Neural crest cell (in vitro differentiated cells): ENCODE data around the gene FKBP1A. TPM values are rescaled to one million over a fixed set of nuclear protein-coding genes. Genes with fewer than 3 reads are reported as not detected.

Experiments used
- DNase-seq: peaks from one replicate; pipeline ENCODE4 v3.0.0; 2021; ENCODE audit warnings: low read depth, mixed read lengths, low spot score
- H3K27ac Mint-ChIP-seq: one replicate; pipeline ENCODE4 v1.8.0; 2021; ENCODE audit warnings: mild to moderate bottlenecking, mixed read lengths; ENCODE audit not compliant: unreplicated experiment
- H3K27me3 Mint-ChIP-seq: 2 replicates; pipeline ENCODE4 v1.8.0; 2021; ENCODE audit warnings: low read depth, mild to moderate bottlenecking, mixed read lengths
- H3K36me3 Mint-ChIP-seq: 2 replicates; pipeline ENCODE4 v1.8.0; 2021; ENCODE audit warnings: low read depth, mild to moderate bottlenecking, mixed read lengths
- H3K4me1 Mint-ChIP-seq: 2 replicates; pipeline ENCODE4 v1.8.0; 2021; ENCODE audit warnings: mixed read lengths
- H3K4me3 Mint-ChIP-seq: one replicate; pipeline ENCODE4 v1.8.0; 2021; ENCODE audit warnings: mild to moderate bottlenecking, mixed read lengths
- H3K9me3 Mint-ChIP-seq: 2 replicates; pipeline ENCODE4 v1.8.0; 2021; ENCODE audit warnings: mixed read lengths
- CTCF ChIP-seq: fragments of 200-600 bp; sonication (generic); conservative IDR thresholded peaks from 2 replicates; pipeline ENCODE4 v1.5.0; 2021; ENCODE audit warnings: antibody characterized with exemption, mild to moderate bottlenecking
- total RNA-seq: library from RNA; stranded (reverse); gene quantifications from 2 replicates; pipeline ENCODE4 v1.2.1, GENCODE V29; 2021

Gene FKBP1A
- total RNA-seq, 1 donor from 2014 or later = 176 TPM

- H3K4me1 Mint-ChIP-seq = peaks cover 21% of the 10 kb centered on the region
- TF ChIP-seq CTCF = no peak
- DNase-seq = no peak
- peaks cover 22% of the 10 kb centered on the region for H3K36me3 Mint-ChIP-seq
- no peak overlapping the region for H3K4me3 Mint-ChIP-seq
- H3K27me3 Mint-ChIP-seq = no peaks in the 10 kb centered on the region
- H3K27ac Mint-ChIP-seq = no peak overlapping the region
- H3K9me3 Mint-ChIP-seq = no peaks in the 10 kb centered on the region
Observed at GRCh38 chr20:1370548-1371110, 22.2 kb downstream of the FKBP1A start.

GRCh38 chr20:1369970-1370369 lies 22.9 kb downstream of the FKBP1A start:
- no peaks in the 10 kb centered on the region for H3K27me3 Mint-ChIP-seq
- peaks cover 17% of the 10 kb centered on the region for H3K4me1 Mint-ChIP-seq
- TF ChIP-seq CTCF = no peak
- no peak overlapping the region for H3K4me3 Mint-ChIP-seq
- no peak overlapping the region for H3K27ac Mint-ChIP-seq
- no peaks in the 10 kb centered on the region for H3K9me3 Mint-ChIP-seq
- DNase-seq = no peak
- peaks cover 26% of the 10 kb centered on the region for H3K36me3 Mint-ChIP-seq

GRCh38 chr20:1368448-1369199 lies 24.2 kb downstream of the FKBP1A start:
- no peaks in the 10 kb centered on the region for H3K27me3 Mint-ChIP-seq
- peaks cover 8% of the 10 kb centered on the region for H3K4me1 Mint-ChIP-seq
- peaks cover 30% of the 10 kb centered on the region for H3K36me3 Mint-ChIP-seq
- no peak for TF ChIP-seq CTCF
- H3K27ac Mint-ChIP-seq = no peak overlapping the region
- no peaks in the 10 kb centered on the region for H3K9me3 Mint-ChIP-seq
- no peak for DNase-seq
- no peak overlapping the region for H3K4me3 Mint-ChIP-seq

GRCh38 chr20:1367479-1367878 lies 25.4 kb downstream of the FKBP1A start:
- H3K27ac Mint-ChIP-seq = no peak overlapping the region
- no peak overlapping the region for H3K4me3 Mint-ChIP-seq
- no peaks in the 10 kb centered on the region for H3K27me3 Mint-ChIP-seq
- no peak for DNase-seq
- no peaks in the 10 kb centered on the region for H3K9me3 Mint-ChIP-seq
- H3K4me1 Mint-ChIP-seq = no peaks in the 10 kb centered on the region
- no peak for TF ChIP-seq CTCF
- peaks cover 33% of the 10 kb centered on the region for H3K36me3 Mint-ChIP-seq

- Mint-ChIP-seq H3K27ac (no peak overlapping the region), H3K36me3 (peaks cover 55% of the 10 kb centered on the region), H3K4me1 (no peaks in the 10 kb centered on the region), H3K9me3 (no peaks in the 10 kb centered on the region), H3K4me3 (no peak overlapping the region), H3K27me3 (no peaks in the 10 kb centered on the region)
- DNase-seq = no peak
- TF ChIP-seq CTCF = no peak
Observed at GRCh38 chr20:1364106-1364505, 28.7 kb downstream of the FKBP1A start.
